HL-60/S4 (cell line): ENCODE data around the gene RNASE1.
"Not testable (repeated sequence)": the region's sequence is repeated elsewhere in the genome, so short reads cannot be mapped to it uniquely, and the experiment has no call there.

Experiments
- in situ Hi-C: fragments of 300-500 bp; cut with MboI; formaldehyde crosslinking; loops from 2 replicates; pipeline ENCODE4 v1.14.3; 2022; ENCODE audit warnings: low sequenced_read_pairs

Gene RNASE1

GRCh38 chr14:20802341-20803084 is at the start of gene RNASE1:
TSS of gene RNASE1 (minus strand) at chr14:20802844. CDS start at chr14:20802068, 776 bp downstream.
- in situ Hi-C loops = no loop called here

- in situ Hi-C loops = no loop called here
These were observed 46.4 kb upstream of the RNASE1 start for GRCh38 chr14:20848955-20849570.

GRCh38 chr14:20848316-20848954 is 45.8 kb upstream of the RNASE1 start:
- in situ Hi-C loops = no loop called here

GRCh38 chr14:20846560-20846959 is 43.9 kb upstream of the RNASE1 start:
- in situ Hi-C loops = no loop called here

- in situ Hi-C loops = no loop called here
These were observed 38.5 kb upstream of the RNASE1 start for GRCh38 chr14:20841096-20841495.

GRCh38 chr14:20837831-20838230 is 35.2 kb upstream of the RNASE1 start:
- in situ Hi-C loops = no loop called here

- in situ Hi-C loops = no loop called here
These were observed 34.2 kb upstream of the RNASE1 start for GRCh38 chr14:20836668-20837338.

- in situ Hi-C loops = no loop called here
These were observed 32.3 kb upstream of the RNASE1 start for GRCh38 chr14:20834899-20835298.

- in situ Hi-C loops = no loop called here
These were observed 28.2 kb upstream of the RNASE1 start for GRCh38 chr14:20830831-20831230.

GRCh38 chr14:20828024-20828694 is 25.5 kb upstream of the RNASE1 start:
- in situ Hi-C loops = not testable (repeated sequence)

GRCh38 chr14:20827326-20827725 is 24.7 kb upstream of the RNASE1 start:
- in situ Hi-C loops = no loop called here

GRCh38 chr14:20826666-20827065 is 24.0 kb upstream of the RNASE1 start:
- in situ Hi-C loops = not testable (repeated sequence)

- in situ Hi-C loops = no loop called here
These were observed 21.2 kb upstream of the RNASE1 start for GRCh38 chr14:20823859-20824258.

GRCh38 chr14:20821521-20822108 is 19.0 kb upstream of the RNASE1 start:
- in situ Hi-C loops = not testable (repeated sequence)

GRCh38 chr14:20820063-20820904 is 17.6 kb upstream of the RNASE1 start:
- in situ Hi-C loops = no loop called here

- in situ Hi-C loops = no loop called here
These were observed 16.2 kb upstream of the RNASE1 start for GRCh38 chr14:20818861-20819260.

GRCh38 chr14:20815946-20816345 is 13.3 kb upstream of the RNASE1 start:
- in situ Hi-C loops = not testable (repeated sequence)

- in situ Hi-C loops = no loop called here
These were observed 9.6 kb upstream of the RNASE1 start for GRCh38 chr14:20811986-20812975.
